Embryonic facial prominence (tissue), 1 donor: ENCODE data around the gene CPXM2.

Experiments
- DNase-seq: peaks from one replicate; pipeline ENCODE4 v3.0.0-alpha.2; 2016; ENCODE audit errors: extremely low spot score

CPXM2 gene

GRCh38 chr10:123800289-123800688, 91.3 kb downstream of the CPXM2 start:
- DNase-seq: no peak

GRCh38 chr10:123798856-123799255, 92.8 kb downstream of the CPXM2 start:
- DNase-seq: no peak

- no peak for DNase-seq
These were observed 93.8 kb downstream of the CPXM2 start for GRCh38 chr10:123797813-123798212.

GRCh38 chr10:123796736-123797135, 94.9 kb downstream of the CPXM2 start:
- no peak for DNase-seq

- DNase-seq: no peak
These were observed 95.6 kb downstream of the CPXM2 start for GRCh38 chr10:123795846-123796590.

- DNase-seq: no peak
These were observed 96.3 kb downstream of the CPXM2 start for GRCh38 chr10:123795196-123795780.

GRCh38 chr10:123792248-123792978, 99.2 kb downstream of the CPXM2 start:
- no peak for DNase-seq

- no peak for DNase-seq
These were observed 101.3 kb downstream of the CPXM2 start for GRCh38 chr10:123790132-123790885.

- DNase-seq: no peak
These were observed 102.6 kb downstream of the CPXM2 start for GRCh38 chr10:123788981-123789380.

- no peak for DNase-seq
These were observed 104.0 kb downstream of the CPXM2 start for GRCh38 chr10:123787566-123787965.

GRCh38 chr10:123786896-123787295, 104.7 kb downstream of the CPXM2 start:
- no peak for DNase-seq

- no peak for DNase-seq
These were observed 105.3 kb downstream of the CPXM2 start for GRCh38 chr10:123786306-123786705.

- DNase-seq: no peak
These were observed 107.0 kb downstream of the CPXM2 start for GRCh38 chr10:123784646-123785045.

- no peak for DNase-seq
These were observed 107.4 kb downstream of the CPXM2 start for GRCh38 chr10:123784216-123784615.

- no peak for DNase-seq
These were observed 108.3 kb downstream of the CPXM2 start for GRCh38 chr10:123783296-123783695.

GRCh38 chr10:123782549-123782948, 109.1 kb downstream of the CPXM2 start:
- no peak for DNase-seq

GRCh38 chr10:123781956-123782500, 109.6 kb downstream of the CPXM2 start:
- no peak for DNase-seq

GRCh38 chr10:123781324-123781900, 110.2 kb downstream of the CPXM2 start:
- DNase-seq: no peak

- DNase-seq: no peak
These were observed 112.7 kb downstream of the CPXM2 start for GRCh38 chr10:123778719-123779517.

- no peak for DNase-seq
These were observed 113.7 kb downstream of the CPXM2 start for GRCh38 chr10:123777881-123778280.
